Vagina (tissue), 2 donors: ENCODE data around the gene DNMBP. TPM values are rescaled to one million over a fixed set of nuclear protein-coding genes. Genes with fewer than 3 reads are reported as not detected.
"Not testable (repeated sequence)": the region's sequence is repeated elsewhere in the genome, so short reads cannot be mapped to it uniquely, and the experiment has no call there.

Experiments used
- DNase-seq, 2 donors: peaks; one replicate each; pipeline ENCODE4 v3.0.0-alpha.2; 2017; ENCODE audit errors: extremely low spot score in 2 of 2
- H3K27ac ChIP-seq: fragments of 200-600 bp; sonication (generic); one replicate; pipeline ENCODE4 v1.5.1; 2019
- H3K27me3 ChIP-seq: fragments of 200-600 bp; sonication (generic); one replicate; pipeline ENCODE4 v1.5.1; 2019
- H3K36me3 ChIP-seq, 2 donors: fragments of 200-600 bp; sonication (generic); one replicate each; pipeline ENCODE4 v1.5.1; 2017 to 2019
- H3K4me1 ChIP-seq: fragments of 200-600 bp; sonication (generic); one replicate; pipeline ENCODE4 v1.5.1; 2019
- H3K4me3 ChIP-seq, 2 donors: fragments of 200-600 bp; sonication (generic); 1 replicate in 1 of 2; 2 replicates in 1 of 2; pipeline ENCODE4 v1.5.1; 2016 to 2019
- H3K9me3 ChIP-seq: fragments of 200-600 bp; sonication (generic); one replicate; pipeline ENCODE4 v1.5.1; 2019
- POLR2A ChIP-seq, 2 donors: fragments of 450-650 bp; IDR thresholded peaks; one replicate each; pipeline ENCODE4 v1.6.1; 2017; ENCODE audit warnings: antibody characterized with exemption in 2 of 2, mild to moderate bottlenecking in 2 of 2, moderate library complexity in 2 of 2
- POLR2AphosphoS5 ChIP-seq, 2 donors: sonication (generic); formaldehyde crosslinking; IDR thresholded peaks; one replicate each; pipeline ENCODE4 v1.9.0; 2017; ENCODE audit warnings: antibody characterized with exemption in 2 of 2, mild to moderate bottlenecking in 2 of 2, low read depth in 1 of 2; ENCODE audit not compliant: insufficient read depth in 1 of 2
- intact Hi-C: fragments of 100-400 bp; cut with DNase I; formaldehyde crosslinking; loops from one replicate; pipeline ENCODE4 v1.15.1; 2023
- total RNA-seq: library from RNA; depleted of rRNA; stranded (reverse); fragments of >200 nt; gene quantifications from one replicate; pipeline ENCODE4 v1.2.3, GENCODE V29; 2016
- TF ChIP-seq, protein P1 (sequence below), 3 experiments: fragments of 450-650 bp in 2 of 3; fragments of 200-600 bp in 1 of 3; sonication (generic) in 1 of 3; IDR thresholded peaks; one replicate each; pipeline ENCODE4 v1.5.1; 2017 to 2019; ENCODE audit warnings: antibody characterized with exemption in 3 of 3, mild to moderate bottlenecking in 2 of 3, moderate library complexity in 2 of 3

Gene DNMBP
- total RNA-seq, 1 donor from 2014 or later = 31.9 TPM

DNA sequence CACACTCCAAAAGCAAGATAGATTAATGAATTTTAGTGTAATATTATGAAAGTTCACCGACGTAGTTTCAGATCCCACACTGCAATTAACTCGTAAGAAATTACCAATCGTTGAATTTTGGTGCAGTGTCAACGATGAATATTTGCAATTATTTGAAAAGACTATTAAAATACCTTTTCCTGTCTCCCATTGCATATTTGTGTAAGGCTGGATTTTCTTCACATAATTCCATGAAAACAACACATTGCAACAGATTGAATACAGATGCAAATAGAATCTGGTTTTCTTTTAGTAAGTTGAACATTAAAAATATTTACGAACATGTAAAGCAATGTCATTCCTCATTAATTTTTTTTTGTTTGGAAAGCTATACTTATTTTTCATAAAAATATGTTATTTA is 50.9 kb downstream of the DNMBP start:
- Histone ChIP-seq H3K4me3 (no peak overlapping the region), H3K27me3 (no peaks in the 10 kb centered on the region), H3K27ac (peak overlapping the region; percentile 58), H3K4me1 (peaks cover 9% of the 10 kb centered on the region), H3K9me3 (no peaks in the 10 kb centered on the region), H3K36me3 (peaks cover 0 to 27% of the 10 kb centered on the region in 2 donors)
- DNase-seq = no peak
- intact Hi-C loops = no loop called here
- TF ChIP-seq, protein P1, sequence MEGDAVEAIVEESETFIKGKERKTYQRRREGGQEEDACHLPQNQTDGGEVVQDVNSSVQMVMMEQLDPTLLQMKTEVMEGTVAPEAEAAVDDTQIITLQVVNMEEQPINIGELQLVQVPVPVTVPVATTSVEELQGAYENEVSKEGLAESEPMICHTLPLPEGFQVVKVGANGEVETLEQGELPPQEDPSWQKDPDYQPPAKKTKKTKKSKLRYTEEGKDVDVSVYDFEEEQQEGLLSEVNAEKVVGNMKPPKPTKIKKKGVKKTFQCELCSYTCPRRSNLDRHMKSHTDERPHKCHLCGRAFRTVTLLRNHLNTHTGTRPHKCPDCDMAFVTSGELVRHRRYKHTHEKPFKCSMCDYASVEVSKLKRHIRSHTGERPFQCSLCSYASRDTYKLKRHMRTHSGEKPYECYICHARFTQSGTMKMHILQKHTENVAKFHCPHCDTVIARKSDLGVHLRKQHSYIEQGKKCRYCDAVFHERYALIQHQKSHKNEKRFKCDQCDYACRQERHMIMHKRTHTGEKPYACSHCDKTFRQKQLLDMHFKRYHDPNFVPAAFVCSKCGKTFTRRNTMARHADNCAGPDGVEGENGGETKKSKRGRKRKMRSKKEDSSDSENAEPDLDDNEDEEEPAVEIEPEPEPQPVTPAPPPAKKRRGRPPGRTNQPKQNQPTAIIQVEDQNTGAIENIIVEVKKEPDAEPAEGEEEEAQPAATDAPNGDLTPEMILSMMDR (IDR thresholded peaks at IDR 0.05) = no peak
- TF ChIP-seq POLR2AphosphoS5 (IDR thresholded peaks at IDR 0.05; ENCODE audit: insufficient read depth in 1 of 2, low read depth in 1 of 2) = no peak

DNA sequence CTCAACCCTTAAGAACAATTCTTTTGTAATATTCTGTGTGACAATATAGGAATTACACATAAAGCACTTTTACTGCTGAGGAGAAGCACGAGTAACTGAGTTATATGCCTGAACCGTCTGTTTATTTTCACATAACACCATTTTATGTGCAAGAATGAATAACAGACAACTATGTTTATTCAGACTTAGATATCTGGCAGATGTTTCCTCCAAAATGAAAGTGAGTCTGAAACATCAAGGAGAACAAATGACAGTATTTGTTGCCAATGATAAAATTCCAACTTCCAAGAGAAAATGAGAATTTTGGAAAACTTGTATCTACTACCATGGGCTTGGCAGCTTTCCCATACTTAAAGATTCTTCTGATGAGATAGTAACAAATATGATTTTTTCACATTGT is 51.4 kb downstream of the DNMBP start:
- DNase-seq = no peak
- H3K9me3 ChIP-seq = no peaks in the 10 kb centered on the region
- peaks cover 7% of the 10 kb centered on the region for H3K4me1 ChIP-seq
- H3K36me3 ChIP-seq = peaks cover 0 to 27% of the 10 kb centered on the region in 2 donors
- intact Hi-C loops = no loop called here
- no peak overlapping the region for H3K4me3 ChIP-seq
- no peaks in the 10 kb centered on the region for H3K27me3 ChIP-seq
- H3K27ac ChIP-seq = peak overlapping the region; percentile 58
- TF ChIP-seq POLR2AphosphoS5 (IDR thresholded peaks at IDR 0.05; ENCODE audit: insufficient read depth in 1 of 2, low read depth in 1 of 2) = no peak

DNA sequence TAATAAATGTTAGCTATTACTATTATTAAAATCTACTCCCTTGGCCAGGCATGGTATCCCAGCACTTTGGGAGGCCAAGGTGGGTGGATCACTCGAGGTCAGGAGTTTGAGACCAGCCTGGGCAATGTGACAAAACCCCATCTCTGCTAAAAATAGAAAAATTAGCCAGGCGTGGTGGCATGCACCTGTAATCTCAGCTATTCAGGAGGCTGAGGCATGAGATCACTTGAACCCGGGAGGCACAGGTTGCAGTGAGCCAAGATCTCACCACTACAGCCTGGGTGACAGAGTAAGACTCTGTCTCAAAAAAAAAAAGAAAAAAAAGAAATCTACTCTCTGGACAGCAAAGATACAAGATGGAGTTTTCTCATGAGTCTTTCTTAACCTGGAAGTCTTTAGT is 56.2 kb downstream of the DNMBP start:
- intact Hi-C loops, DNase-seq, H3K27ac ChIP-seq, H3K4me1 ChIP-seq, H3K4me3 ChIP-seq, H3K27me3 ChIP-seq, H3K9me3 ChIP-seq: not testable (repeated sequence)
- H3K36me3 ChIP-seq = peaks cover 0 to 37% of the 10 kb centered on the region in 2 donors

DNA sequence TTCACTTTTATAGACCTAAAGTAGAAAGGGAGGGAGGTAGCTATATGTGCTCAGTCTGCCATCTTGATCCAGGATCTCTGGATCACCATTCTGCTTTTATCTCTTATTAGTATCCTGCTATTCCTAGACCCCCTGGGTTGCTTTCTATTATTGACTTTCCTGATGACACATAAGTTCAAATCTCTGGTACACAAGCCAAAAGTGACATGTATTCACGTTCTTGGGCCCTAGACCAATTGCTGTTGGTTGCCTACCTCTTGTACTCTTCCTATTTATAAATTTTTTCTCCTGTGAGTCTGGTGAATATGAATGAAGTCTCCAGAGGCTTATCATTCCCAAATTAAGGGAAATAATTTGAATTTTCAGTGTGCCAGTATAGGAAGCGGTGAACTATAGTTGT is 56.9 kb downstream of the DNMBP start:
- no peaks in the 10 kb centered on the region for H3K4me1 ChIP-seq
- no peaks in the 10 kb centered on the region for H3K9me3 ChIP-seq
- H3K4me3 ChIP-seq = no peak overlapping the region
- no peak overlapping the region for H3K27ac ChIP-seq
- TF ChIP-seq POLR2A (IDR thresholded peaks at IDR 0.05) (no peak), POLR2AphosphoS5 (IDR thresholded peaks at IDR 0.05; ENCODE audit: insufficient read depth in 1 of 2, low read depth in 1 of 2) (no peak)
- TF ChIP-seq, protein P1 (IDR thresholded peaks at IDR 0.05) = no peak
- no peaks in the 10 kb centered on the region for H3K27me3 ChIP-seq
- DNase-seq = no peak
- H3K36me3 ChIP-seq = peaks cover 0 to 37% of the 10 kb centered on the region in 2 donors
- intact Hi-C loops = no loop called here

DNA sequence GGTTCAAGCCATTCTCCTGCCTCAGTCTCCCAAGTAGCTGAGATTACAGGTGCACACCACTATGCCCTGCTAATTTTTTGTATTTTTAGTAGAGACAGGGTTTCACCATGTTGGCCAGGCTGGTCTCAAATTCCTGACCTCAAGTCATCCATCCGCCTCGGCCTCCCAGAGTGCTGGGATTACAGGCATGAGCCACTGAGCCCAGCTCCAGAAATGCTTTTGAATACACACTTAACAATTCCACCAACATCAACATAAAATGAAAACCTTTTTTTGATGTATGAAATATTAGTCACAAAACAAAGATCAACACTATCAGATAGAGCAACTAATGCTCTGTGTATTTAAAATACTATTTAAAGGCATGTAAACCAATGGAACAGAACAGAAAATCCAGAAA is 63.7 kb downstream of the DNMBP start:
- intact Hi-C loops = not testable (repeated sequence)
- peak overlapping the region; percentile 1 for H3K27ac ChIP-seq
- peaks cover 44% of the 10 kb centered on the region for H3K4me1 ChIP-seq

DNA sequence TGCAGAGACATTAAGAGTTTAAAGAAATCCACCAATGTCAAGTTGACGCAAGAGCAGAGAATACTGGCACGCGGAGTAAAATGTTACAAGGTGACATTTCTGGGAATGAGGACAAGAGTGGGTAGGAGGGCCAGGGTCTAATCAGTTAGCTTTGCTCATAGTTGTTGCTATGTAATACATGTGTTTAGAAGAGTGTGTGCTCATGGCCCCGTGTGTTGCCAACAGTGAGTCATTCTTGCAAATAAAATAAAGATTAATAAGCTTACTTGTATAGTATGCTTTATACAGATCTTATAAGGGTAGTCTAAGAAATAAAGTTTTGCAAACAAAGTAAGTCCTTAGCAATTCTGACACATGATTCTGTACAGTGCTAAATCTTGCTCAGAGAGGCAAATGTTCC is 64.5 kb downstream of the DNMBP start:
- DNase-seq = no peak
- TF ChIP-seq POLR2A (IDR thresholded peaks at IDR 0.05) (no peak), POLR2AphosphoS5 (IDR thresholded peaks at IDR 0.05; ENCODE audit: insufficient read depth in 1 of 2, low read depth in 1 of 2) (peak in 1 of 2 donors; percentile 9)
- TF ChIP-seq, protein P1 (IDR thresholded peaks at IDR 0.05) = no peak
- H3K9me3 ChIP-seq = no peaks in the 10 kb centered on the region
- H3K27me3 ChIP-seq = no peaks in the 10 kb centered on the region
- H3K27ac ChIP-seq = peak overlapping the region; percentile 1
- H3K36me3 ChIP-seq = no peaks in the 10 kb centered on the region
- peaks cover 44% of the 10 kb centered on the region for H3K4me1 ChIP-seq
- intact Hi-C loops = no loop called here
- no peak overlapping the region for H3K4me3 ChIP-seq

More for the DNA sequence above, 63.7 kb downstream of the DNMBP start:
- H3K27me3 ChIP-seq, DNase-seq, H3K9me3 ChIP-seq, H3K4me3 ChIP-seq, H3K36me3 ChIP-seq: not testable (repeated sequence)

DNA sequence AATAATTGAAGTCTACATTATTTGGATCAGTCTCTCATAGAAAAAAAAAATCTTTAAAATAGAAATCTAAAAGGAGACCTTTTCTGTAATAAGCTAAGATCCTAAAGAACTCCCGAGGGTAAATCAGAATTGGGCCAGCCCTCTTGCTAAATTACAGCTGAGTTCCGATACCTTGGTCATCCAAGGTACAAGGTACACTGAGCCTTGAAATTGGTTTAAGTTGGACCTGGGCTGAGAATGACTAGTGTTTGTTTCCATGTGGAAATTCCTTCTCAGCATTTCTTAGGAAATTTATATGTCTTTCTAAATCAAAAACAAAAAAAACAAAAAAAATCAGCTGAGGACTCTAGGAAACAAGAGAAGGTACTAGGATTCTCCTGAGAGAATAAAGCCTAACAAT is 64.9 kb downstream of the DNMBP start:
- no peaks in the 10 kb centered on the region for H3K9me3 ChIP-seq
- intact Hi-C loops = no loop called here
- H3K4me3 ChIP-seq = no peak overlapping the region
- H3K27me3 ChIP-seq = no peaks in the 10 kb centered on the region
- TF ChIP-seq, protein P1 (IDR thresholded peaks at IDR 0.05) = no peak
- TF ChIP-seq POLR2AphosphoS5 (IDR thresholded peaks at IDR 0.05; ENCODE audit: insufficient read depth in 1 of 2, low read depth in 1 of 2) (no peak), POLR2A (IDR thresholded peaks at IDR 0.05) (no peak)
- DNase-seq = no peak
- peaks cover 44% of the 10 kb centered on the region for H3K4me1 ChIP-seq
- H3K27ac ChIP-seq = peak overlapping the region; percentile 10
- no peaks in the 10 kb centered on the region for H3K36me3 ChIP-seq
